ENCODE measurements around the gene TTC33.

The TTC33 gene

GRCh38 chr5:40694433-40694832 is 61.3 kb downstream of the TTC33 start:
- no peak overlapping the region for H2AFZ ChIP-seq (ENCODE audit: insufficient read depth, low read length, poor library complexity)
- no peaks in the 10 kb centered on the region for H3K27me3 ChIP-seq (ENCODE audit: insufficient read depth, low read length)
- no peak for DNase-seq

DNA sequence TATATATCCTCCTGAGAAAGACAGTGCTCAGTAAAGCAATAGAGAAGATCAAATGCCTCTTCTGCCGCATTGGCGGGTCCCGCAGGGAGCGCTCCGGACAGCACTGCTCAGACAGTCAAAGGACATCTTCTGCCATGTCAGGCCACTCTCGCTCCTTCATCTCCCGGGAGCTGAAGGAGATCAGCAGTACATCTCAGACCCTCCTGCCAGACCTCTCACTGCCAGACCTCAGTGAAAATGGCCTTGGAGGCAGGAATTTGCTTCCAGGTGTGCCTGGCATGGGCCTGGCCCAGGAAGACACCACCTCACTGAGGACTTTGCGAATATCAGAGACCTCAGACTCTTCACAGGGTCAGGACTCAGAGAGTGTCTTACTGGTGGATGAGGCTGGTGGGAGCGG is 63.9 kb downstream of the TTC33 start:
- no peaks in the 10 kb centered on the region for H3K27me3 ChIP-seq (ENCODE audit: insufficient read depth, low read length)
- no peaks in the 10 kb centered on the region for H3K79me1 ChIP-seq (ENCODE audit: low read length)
- H2AK5ac ChIP-seq (ENCODE audit: low read length), result no peak overlapping the region
- H4K91ac ChIP-seq (ENCODE audit: low read depth, low read length), result no peak overlapping the region
- no peak overlapping the region for H2AFZ ChIP-seq (ENCODE audit: insufficient read depth, low read length, poor library complexity)
- no peak overlapping the region for H3K14ac ChIP-seq (ENCODE audit: low read length)
- no peaks in the 10 kb centered on the region for H3K36me3 ChIP-seq (ENCODE audit: control insufficient read depth in 1 of 2, insufficient read depth in 2 of 2, low read length in 2 of 2)
- H3K4ac ChIP-seq (ENCODE audit: low read depth, low read length), result no peak overlapping the region
- no peak overlapping the region for H3K4me2 ChIP-seq (ENCODE audit: low read length)
- no peak overlapping the region for H3K9ac ChIP-seq (ENCODE audit: low read length)
- H3K9me3 ChIP-seq (ENCODE audit: insufficient read depth, low read depth, low read length), result no peaks in the 10 kb centered on the region
- no peak overlapping the region for H3K18ac ChIP-seq (ENCODE audit: low read length)
- H3K23ac ChIP-seq (ENCODE audit: low read length), result no peak overlapping the region
- H4K12ac ChIP-seq (ENCODE audit: low read depth, low read length), result no peak overlapping the region
- peaks cover 0 to 2% of the 10 kb centered on the region in 2 experiments for H3K4me1 ChIP-seq (ENCODE audit: control insufficient read depth in 1 of 2, insufficient read depth in 2 of 2, low read length in 2 of 2)
- no CpG with 5 or more reads among the region's 9 CpGs for WGBS (ENCODE audit: extremely low coverage, insufficient coverage, insufficient read length)
- DNase-seq, result no peak
- no peak overlapping the region for H2BK120ac ChIP-seq (ENCODE audit: insufficient read depth, low read length, poor library complexity)
- no peak overlapping the region for H3K4me3 ChIP-seq (ENCODE audit: low read depth, low read length)
- H2BK5ac ChIP-seq (ENCODE audit: low read depth, low read length, poor library complexity), result no peak overlapping the region
- H4K8ac ChIP-seq (ENCODE audit: low read depth, low read length), result no peak overlapping the region
- no peak overlapping the region for H2BK12ac ChIP-seq (ENCODE audit: low read length)
- no peaks in the 10 kb centered on the region for H3K79me2 ChIP-seq (ENCODE audit: control insufficient read depth, insufficient read depth, low read length, poor library complexity)
- no peak overlapping the region for H3K27ac ChIP-seq (ENCODE audit: low read depth, low read length)

More at GRCh38 chr5:40694433-40694832, 61.3 kb downstream of the TTC33 start:
- Histone ChIP-seq H3K4me1 (ENCODE audit: control insufficient read depth in 1 of 2, insufficient read depth in 2 of 2, low read length in 2 of 2) (peaks cover 0 to 2% of the 10 kb centered on the region in 2 experiments), H4K8ac (ENCODE audit: low read depth, low read length) (no peak overlapping the region), H3K9ac (ENCODE audit: low read length) (no peak overlapping the region), H4K91ac (ENCODE audit: low read depth, low read length) (no peak overlapping the region), H3K9me3 (ENCODE audit: insufficient read depth, low read depth, low read length) (no peaks in the 10 kb centered on the region), H3K4ac (ENCODE audit: low read depth, low read length) (no peak overlapping the region), H3K79me1 (ENCODE audit: low read length) (no peaks in the 10 kb centered on the region), H4K12ac (ENCODE audit: low read depth, low read length) (no peak overlapping the region), H3K4me3 (ENCODE audit: low read depth, low read length) (no peak overlapping the region), H3K18ac (ENCODE audit: low read length) (no peak overlapping the region), H3K14ac (ENCODE audit: low read length) (no peak overlapping the region), H2BK5ac (ENCODE audit: low read depth, low read length, poor library complexity) (no peak overlapping the region), H3K27ac (ENCODE audit: low read depth, low read length) (no peak overlapping the region), H2AK5ac (ENCODE audit: low read length) (no peak overlapping the region), H3K36me3 (ENCODE audit: control insufficient read depth in 1 of 2, insufficient read depth in 2 of 2, low read length in 2 of 2) (no peaks in the 10 kb centered on the region), H2BK120ac (ENCODE audit: insufficient read depth, low read length, poor library complexity) (no peak overlapping the region), H2BK12ac (ENCODE audit: low read length) (no peak overlapping the region), H3K23ac (ENCODE audit: low read length) (no peak overlapping the region), H3K4me2 (ENCODE audit: low read length) (no peak overlapping the region), H3K79me2 (ENCODE audit: control insufficient read depth, insufficient read depth, low read length, poor library complexity) (no peaks in the 10 kb centered on the region)

GRCh38 chr5:40690267-40690666 is 65.5 kb downstream of the TTC33 start:
- H3K4me3 ChIP-seq (ENCODE audit: low read depth, low read length), result no peak overlapping the region
- no peak overlapping the region for H3K27ac ChIP-seq (ENCODE audit: low read depth, low read length)
- H3K79me1 ChIP-seq (ENCODE audit: low read length), result no peaks in the 10 kb centered on the region
- H2AK5ac ChIP-seq (ENCODE audit: low read length), result no peak overlapping the region
- no peak overlapping the region for H2BK120ac ChIP-seq (ENCODE audit: insufficient read depth, low read length, poor library complexity)
- no peak overlapping the region for H3K4me2 ChIP-seq (ENCODE audit: low read length)
- no peak overlapping the region for H2AFZ ChIP-seq (ENCODE audit: insufficient read depth, low read length, poor library complexity)
- no CpG with 5 or more reads among the region's 3 CpGs for WGBS (ENCODE audit: extremely low coverage, insufficient coverage, insufficient read length)
- H3K9me3 ChIP-seq (ENCODE audit: insufficient read depth, low read depth, low read length), result no peaks in the 10 kb centered on the region
- H2BK5ac ChIP-seq (ENCODE audit: low read depth, low read length, poor library complexity), result no peak overlapping the region
- no peak overlapping the region for H4K12ac ChIP-seq (ENCODE audit: low read depth, low read length)
- H4K8ac ChIP-seq (ENCODE audit: low read depth, low read length), result no peak overlapping the region
- H3K4ac ChIP-seq (ENCODE audit: low read depth, low read length), result no peak overlapping the region
- H3K9ac ChIP-seq (ENCODE audit: low read length), result no peak overlapping the region
- H3K14ac ChIP-seq (ENCODE audit: low read length), result no peak overlapping the region
- H3K18ac ChIP-seq (ENCODE audit: low read length), result no peak overlapping the region
- no peak overlapping the region for H2BK12ac ChIP-seq (ENCODE audit: low read length)
- no peak overlapping the region for H4K91ac ChIP-seq (ENCODE audit: low read depth, low read length)
- no peaks in the 10 kb centered on the region for H3K36me3 ChIP-seq (ENCODE audit: control insufficient read depth in 1 of 2, insufficient read depth in 2 of 2, low read length in 2 of 2)
- H3K27me3 ChIP-seq (ENCODE audit: insufficient read depth, low read length), result no peaks in the 10 kb centered on the region
- no peak overlapping the region for H3K23ac ChIP-seq (ENCODE audit: low read length)
- H3K4me1 ChIP-seq (ENCODE audit: control insufficient read depth in 1 of 2, insufficient read depth in 2 of 2, low read length in 2 of 2), result peaks cover 0 to 2% of the 10 kb centered on the region in 2 experiments
- H3K79me2 ChIP-seq (ENCODE audit: control insufficient read depth, insufficient read depth, low read length, poor library complexity), result no peaks in the 10 kb centered on the region
- DNase-seq, result no peak

- Histone ChIP-seq H3K79me2 (ENCODE audit: control insufficient read depth, insufficient read depth, low read length, poor library complexity) (no peaks in the 10 kb centered on the region), H2BK12ac (ENCODE audit: low read length) (no peak overlapping the region), H4K91ac (ENCODE audit: low read depth, low read length) (no peak overlapping the region), H3K27me3 (ENCODE audit: insufficient read depth, low read length) (no peaks in the 10 kb centered on the region), H3K27ac (ENCODE audit: low read depth, low read length) (no peak overlapping the region), H3K36me3 (ENCODE audit: control insufficient read depth in 1 of 2, insufficient read depth in 2 of 2, low read length in 2 of 2) (no peaks in the 10 kb centered on the region), H3K4me1 (ENCODE audit: control insufficient read depth in 1 of 2, insufficient read depth in 2 of 2, low read length in 2 of 2) (peaks cover 0 to 2% of the 10 kb centered on the region in 2 experiments), H3K4me2 (ENCODE audit: low read length) (no peak overlapping the region), H3K4ac (ENCODE audit: low read depth, low read length) (no peak overlapping the region), H3K14ac (ENCODE audit: low read length) (no peak overlapping the region), H3K9me3 (ENCODE audit: insufficient read depth, low read depth, low read length) (no peaks in the 10 kb centered on the region), H3K4me3 (ENCODE audit: low read depth, low read length) (no peak overlapping the region), H2BK120ac (ENCODE audit: insufficient read depth, low read length, poor library complexity) (no peak overlapping the region), H3K79me1 (ENCODE audit: low read length) (no peaks in the 10 kb centered on the region), H3K23ac (ENCODE audit: low read length) (no peak overlapping the region), H2AK5ac (ENCODE audit: low read length) (no peak overlapping the region), H4K12ac (ENCODE audit: low read depth, low read length) (no peak overlapping the region), H2BK5ac (ENCODE audit: low read depth, low read length, poor library complexity) (no peak overlapping the region), H4K8ac (ENCODE audit: low read depth, low read length) (no peak overlapping the region), H2AFZ (ENCODE audit: insufficient read depth, low read length, poor library complexity) (no peak overlapping the region), H3K18ac (ENCODE audit: low read length) (no peak overlapping the region), H3K9ac (ENCODE audit: low read length) (no peak overlapping the region)
- WGBS (ENCODE audit: extremely low coverage, insufficient coverage, insufficient read length), result no CpG with 5 or more reads among the region's 3 CpGs
- DNase-seq, result peak; percentile 49 to 78
These were observed 66.3 kb downstream of the TTC33 start for GRCh38 chr5:40689438-40689837.

Measured in trophoblast cell (in vitro differentiated cells and primary cell).